GM21529 (cell line): Measurements from ENCODE around the gene C15orf62.
A peak's percentile ranks its signal among the peaks of the same experiment; 100 is the strongest.

Experiments
- ATAC-seq: cut with Tn5 transposase; IDR thresholded peaks from one replicate; pipeline ENCODE4 v1.9.1; 2021; ENCODE audit not compliant: unreplicated experiment

The C15orf62 gene

GRCh38 chr15:40769274-40770146 is at the start of gene C15orf62:
Gene C15orf62, plus strand, starts transcription at chr15:40769980. Its CDS starts 516 bp downstream, at chr15:40770496.
- peak; percentile 53 for ATAC-seq

GRCh38 chr15:40721701-40722100 is 48.1 kb upstream of the C15orf62 start:
- no peak for ATAC-seq

- no peak for ATAC-seq
Measured at GRCh38 chr15:40722354-40722753, 47.4 kb upstream of the C15orf62 start.

- no peak for ATAC-seq
Measured at GRCh38 chr15:40722934-40723333, 46.8 kb upstream of the C15orf62 start.

- ATAC-seq = no peak
Measured at GRCh38 chr15:40723919-40724318, 45.9 kb upstream of the C15orf62 start.

GRCh38 chr15:40731034-40731433 is 38.7 kb upstream of the C15orf62 start:
- ATAC-seq = no peak

GRCh38 chr15:40736575-40736974 is 33.2 kb upstream of the C15orf62 start:
- ATAC-seq = no peak

GRCh38 chr15:40737048-40737447 is 32.7 kb upstream of the C15orf62 start:
- ATAC-seq = no peak

- ATAC-seq = no peak
Measured at GRCh38 chr15:40739047-40739446, 30.7 kb upstream of the C15orf62 start.

GRCh38 chr15:40739854-40740253 is 29.9 kb upstream of the C15orf62 start:
- no peak for ATAC-seq

GRCh38 chr15:40743485-40743901 is 26.3 kb upstream of the C15orf62 start:
- ATAC-seq = no peak

GRCh38 chr15:40743921-40744814 is 25.6 kb upstream of the C15orf62 start:
- ATAC-seq = no peak

- ATAC-seq = no peak
Measured at GRCh38 chr15:40744815-40745152, 25.0 kb upstream of the C15orf62 start.

- ATAC-seq = no peak
Measured at GRCh38 chr15:40746916-40747418, 22.8 kb upstream of the C15orf62 start.

GRCh38 chr15:40747685-40748631 is 21.8 kb upstream of the C15orf62 start:
- ATAC-seq = no peak

GRCh38 chr15:40749151-40749630 is 20.6 kb upstream of the C15orf62 start:
- ATAC-seq = no peak

GRCh38 chr15:40750885-40751284 is 18.9 kb upstream of the C15orf62 start:
- ATAC-seq = no peak

GRCh38 chr15:40751745-40752144 is 18.0 kb upstream of the C15orf62 start:
- no peak for ATAC-seq

- no peak for ATAC-seq
Measured at GRCh38 chr15:40754574-40754882, 15.3 kb upstream of the C15orf62 start.
